K562 (cell line): Measurements from ENCODE around the gene USP49. TPM values are rescaled to one million over a fixed set of nuclear protein-coding genes. Genes with fewer than 3 reads are reported as not detected.
A peak's percentile ranks its signal among the peaks of the same experiment; 100 is the strongest.

ENCODE experiments used
- BACH1 ChIP-seq: fragments of 200-800 bp; sonication (Bioruptor generic); IDR thresholded peaks from 2 replicates; pipeline ENCODE4 v1.6.1; 2016; ENCODE audit warnings: missing genetic modification characterization, missing compliant biosample characterization
- CBFA2T3 ChIP-seq: fragments of 450-650 bp; IDR thresholded peaks from 2 replicates; pipeline ENCODE4 v1.6.1; 2017
- CCAR2 ChIP-seq: fragments of 200-400 bp; formaldehyde crosslinking; IDR thresholded peaks from 2 replicates; pipeline ENCODE4 v1.6.1; 2017; ENCODE audit warnings: mild to moderate bottlenecking, low read depth, low read length
- COPS2 ChIP-seq: fragments of 450-650 bp; conservative IDR thresholded peaks from 2 replicates; pipeline ENCODE4 v1.6.1; 2016; ENCODE audit warnings: mild to moderate bottlenecking, moderate library complexity
- FOXA3 ChIP-seq, 2 experiments: fragments of 450-650 bp in 1 of 2; sonication (generic) in 1 of 2; formaldehyde crosslinking; IDR thresholded peaks in 1 of 2; conservative IDR thresholded peaks in 1 of 2; 2 replicates each; pipeline versions ENCODE4 v1.4.0 to v1.8.0; 2020 to 2022; ENCODE audit warnings: mild to moderate bottlenecking in 2 of 2, missing genetic modification reagents in 1 of 2
- HDAC2 ChIP-seq: fragments of 450-650 bp; IDR thresholded peaks from 2 replicates; pipeline ENCODE4 v1.6.1; 2016; ENCODE audit warnings: mild to moderate bottlenecking
- KDM2B ChIP-seq: fragments of 250-450 bp; sonication (Bioruptor Pico); IDR thresholded peaks from 2 replicates; pipeline ENCODE4 v1.8.0; 2021; ENCODE audit warnings: mild to moderate bottlenecking, moderate library complexity
- KLF10 ChIP-seq: fragments of 250-450 bp; sonication (Bioruptor Pico); IDR thresholded peaks from 2 replicates; pipeline ENCODE4 v1.6.1; 2021; ENCODE audit warnings: matching md5 sums
- MCM7 ChIP-seq, 2 experiments: fragments of 450-650 bp; IDR thresholded peaks; 2 replicates each; pipeline ENCODE4 v1.6.1; 2016 to 2018
- MYBL2 ChIP-seq, 2 experiments: fragments of 450-650 bp in 1 of 2; sonication (generic) in 1 of 2; formaldehyde crosslinking in 1 of 2; IDR thresholded peaks; 2 replicates each; pipeline versions ENCODE4 v1.6.1 to v1.8.1; 2017 to 2022; ENCODE audit warnings: borderline replicate concordance in 1 of 2, inconsistent platforms in 1 of 2, low read depth in 1 of 2, mild to moderate bottlenecking in 1 of 2, missing genetic modification reagents in 1 of 2, moderate library complexity in 1 of 2
- NCOR1 ChIP-seq: fragments of 450-650 bp; IDR thresholded peaks from 2 replicates; pipeline ENCODE4 v1.6.1; 2016; ENCODE audit warnings: mild to moderate bottlenecking, moderate library complexity
- NFRKB ChIP-seq: fragments of 450-650 bp; IDR thresholded peaks from 2 replicates; pipeline ENCODE4 v1.6.1; 2016; ENCODE audit warnings: low read depth
- NR2C1 ChIP-seq, 2 experiments: fragments of 450-650 bp; IDR thresholded peaks; 2 replicates each; pipeline ENCODE4 v1.6.1; 2017; ENCODE audit warnings: mild to moderate bottlenecking in 2 of 2, antibody characterized with exemption in 1 of 2, inconsistent platforms in 1 of 2, missing compliant biosample characterization in 1 of 2, missing genetic modification characterization in 1 of 2
- PCBP2 ChIP-seq: fragments of 200-400 bp; formaldehyde crosslinking; IDR thresholded peaks from 2 replicates; pipeline ENCODE4 v1.6.1; 2018; ENCODE audit warnings: low read length, low read depth, mild to moderate bottlenecking, moderate library complexity; ENCODE audit not compliant: poor library complexity, severe bottlenecking
- RBM39 ChIP-seq: fragments of 200-400 bp; formaldehyde crosslinking; optimal IDR thresholded peaks from 2 replicates; pipeline ENCODE3; 2018; ENCODE audit warnings: low read depth, low read length
- TARDBP ChIP-seq: fragments of 450-650 bp; IDR thresholded peaks from 2 replicates; pipeline ENCODE4 v1.6.1; 2016
- TBL1XR1 ChIP-seq, 2 experiments: IDR thresholded peaks; 2 replicates each; pipeline ENCODE4 v1.6.1; 2012; ENCODE audit warnings: improper control_type of control experiment in 2 of 2, low read length in 2 of 2, mild to moderate bottlenecking in 1 of 2
- ZNF124 ChIP-seq: sonication (generic); formaldehyde crosslinking; IDR thresholded peaks from 2 replicates; pipeline ENCODE4 v1.8.1; 2022; ENCODE audit warnings: missing genetic modification reagents
- ZNF146 ChIP-seq: IDR thresholded peaks from one replicate; pipeline ENCODE4 v1.6.1; 2018; ENCODE audit warnings: missing compliant biosample characterization; ENCODE audit not compliant: unreplicated experiment
- ZNF253 ChIP-seq: fragments of 250-450 bp; sonication (Bioruptor Pico); conservative IDR thresholded peaks from 2 replicates; pipeline ENCODE4 v1.6.1; 2021; ENCODE audit warnings: mild to moderate bottlenecking
- ZNF644 ChIP-seq: fragments of 200-800 bp; sonication (Bioruptor generic); IDR thresholded peaks from 2 replicates; pipeline ENCODE4 v1.6.1; 2016; ENCODE audit warnings: low read depth, missing genetic modification characterization, missing compliant biosample characterization
- polyA plus RNA-seq, 8 experiments: library from polyadenylated mRNA; depleted of rRNA in 4 of 8; stranded (reverse) in 5 of 8; unstranded in 3 of 8; fragments of >200 nt; fragmentation: Nextera tagmentation in 2 of 8; fragmentation: Illumina TruSeq in 1 of 8; extraction: Ambion mirVana in 2 of 8; extraction: Trizol in 1 of 8; gene quantifications; 2 replicates each; pipeline versions ENCODE4 v1.2.1 to v1.2.3, GENCODE V29; 2011 to 2014; ENCODE audit warnings: inconsistent platforms in 1 of 8, missing spikeins in 1 of 8
- total RNA-seq, 7 experiments: library from RNA; depleted of rRNA in 6 of 7; stranded (reverse); fragments of >200 nt in 6 of 7; fragmentation: Illumina TruSeq in 2 of 7; extraction: Trizol in 2 of 7; gene quantifications; 2 replicates each; pipeline versions ENCODE4 v1.2.1 to v1.2.3, GENCODE V29; 2011 to 2021; ENCODE audit warnings: low replicate concordance in 1 of 7
- TF ChIP-seq, protein P1 (sequence below): sonication (generic); formaldehyde crosslinking; IDR thresholded peaks from 2 replicates; pipeline ENCODE4 v1.4.0; 2020; ENCODE audit warnings: mild to moderate bottlenecking, missing genetic modification reagents
- TF ChIP-seq, protein P2 (sequence below): fragments of 450-650 bp; IDR thresholded peaks from one replicate; pipeline ENCODE4 v1.6.1; 2018; ENCODE audit warnings: mild to moderate bottlenecking, moderate library complexity; ENCODE audit not compliant: partially characterized antibody
- TF ChIP-seq, protein P3 (sequence below): fragments of 450-650 bp; formaldehyde crosslinking; IDR thresholded peaks from 2 replicates; pipeline ENCODE4 v1.4.0; 2022; ENCODE audit warnings: mild to moderate bottlenecking, moderate library complexity

Gene USP49
- total and polyA plus RNA-seq, 9 of the 15 experiments (the other 6 are each of a cell fraction or from before 2014, with no cell fraction given): 1.0 to 9.9 (median 6.5) TPM

DNA sequence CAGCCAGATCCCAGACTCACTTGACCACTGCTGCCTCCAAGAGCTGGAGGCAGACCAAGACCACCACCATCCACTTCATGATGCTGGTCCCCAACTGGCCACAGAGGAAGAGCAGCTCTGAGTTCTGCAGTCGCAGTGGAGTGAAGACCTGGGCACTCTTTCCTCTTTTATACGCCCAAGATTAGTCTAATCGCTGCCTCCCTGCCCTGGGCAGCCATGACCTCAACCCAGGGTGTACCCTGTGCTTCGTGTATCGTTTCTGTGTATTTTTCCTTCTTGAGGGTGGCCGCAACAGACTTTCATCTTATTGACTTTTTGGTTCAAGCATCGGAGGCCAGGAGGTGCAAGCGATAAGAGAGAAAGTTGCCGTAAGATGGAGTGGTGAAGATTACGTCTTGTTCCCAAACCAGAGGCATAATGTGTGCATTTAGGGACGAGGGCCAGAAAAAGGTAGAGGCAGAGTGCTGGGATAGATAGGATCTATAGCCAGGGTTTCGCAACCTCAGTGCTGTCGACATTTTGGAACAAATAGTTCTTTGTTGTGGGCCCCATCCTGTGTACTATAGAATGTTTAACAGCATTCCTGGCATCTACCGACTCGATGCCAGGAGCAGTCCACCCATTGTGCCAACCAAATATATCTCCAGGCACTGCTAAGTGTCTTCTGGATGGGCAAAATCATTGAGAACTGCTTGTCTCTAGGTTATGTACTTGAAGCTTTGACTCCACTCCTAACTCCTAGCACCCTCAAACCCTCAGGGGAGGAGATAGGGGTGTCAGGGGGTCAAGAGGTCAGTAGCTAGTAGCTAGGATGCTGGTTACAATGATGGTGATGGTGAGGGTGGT, 147.7 kb downstream of the USP49 start, which contains the start of gene PGC (continued):
- TF ChIP-seq KDM2B (CRISPR knock-in tag) (no peak), BACH1 (tag) (no peak), TBL1XR1 (IDR thresholded peaks at IDR 0.05; ENCODE audit: low read length in 2 of 2) (no peak; a peak in 1 of 4 replicates), CCAR2 (no peak), NCOR1 (no peak), MCM7 (IDR thresholded peaks at IDR 0.05) (no peak), ZNF146 (CRISPR knock-in tag) (no peak), CBFA2T3 (peak; percentile 78), MYBL2 (IDR thresholded peaks at IDR 0.05; ENCODE audit: low read depth) (no peak), MYBL2 (CRISPR knock-in tag; IDR thresholded peaks at IDR 0.05; ENCODE audit: borderline replicate concordance) (no peak), PCBP2 (no peak), ZNF644 (tag) (peak; percentile 37; the same call in 1 of the 2 replicates), TARDBP (no peak), RBM39 (no peak), ZNF124 (CRISPR knock-in tag) (no peak), COPS2 (no peak), KLF10 (CRISPR knock-in tag) (no peak), FOXA3 (CRISPR knock-in tag; conservative IDR thresholded peaks at IDR 0.05 in 1 of 2, IDR thresholded peaks at IDR 0.05 in 1 of 2) (peak; percentile 6 to 92; a peak in 2 of 4 replicates), ZNF253 (CRISPR knock-in tag) (no peak), NR2C1 (IDR thresholded peaks at IDR 0.05) (no peak), NR2C1 (tag; IDR thresholded peaks at IDR 0.05) (no peak), HDAC2 (peak; percentile 51; the same call in 1 of the 2 replicates), NFRKB (no peak)
- TF ChIP-seq, protein P1, sequence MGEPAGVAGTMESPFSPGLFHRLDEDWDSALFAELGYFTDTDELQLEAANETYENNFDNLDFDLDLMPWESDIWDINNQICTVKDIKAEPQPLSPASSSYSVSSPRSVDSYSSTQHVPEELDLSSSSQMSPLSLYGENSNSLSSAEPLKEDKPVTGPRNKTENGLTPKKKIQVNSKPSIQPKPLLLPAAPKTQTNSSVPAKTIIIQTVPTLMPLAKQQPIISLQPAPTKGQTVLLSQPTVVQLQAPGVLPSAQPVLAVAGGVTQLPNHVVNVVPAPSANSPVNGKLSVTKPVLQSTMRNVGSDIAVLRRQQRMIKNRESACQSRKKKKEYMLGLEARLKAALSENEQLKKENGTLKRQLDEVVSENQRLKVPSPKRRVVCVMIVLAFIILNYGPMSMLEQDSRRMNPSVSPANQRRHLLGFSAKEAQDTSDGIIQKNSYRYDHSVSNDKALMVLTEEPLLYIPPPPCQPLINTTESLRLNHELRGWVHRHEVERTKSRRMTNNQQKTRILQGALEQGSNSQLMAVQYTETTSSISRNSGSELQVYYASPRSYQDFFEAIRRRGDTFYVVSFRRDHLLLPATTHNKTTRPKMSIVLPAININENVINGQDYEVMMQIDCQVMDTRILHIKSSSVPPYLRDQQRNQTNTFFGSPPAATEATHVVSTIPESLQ: no peak
- TF ChIP-seq, protein P2, sequence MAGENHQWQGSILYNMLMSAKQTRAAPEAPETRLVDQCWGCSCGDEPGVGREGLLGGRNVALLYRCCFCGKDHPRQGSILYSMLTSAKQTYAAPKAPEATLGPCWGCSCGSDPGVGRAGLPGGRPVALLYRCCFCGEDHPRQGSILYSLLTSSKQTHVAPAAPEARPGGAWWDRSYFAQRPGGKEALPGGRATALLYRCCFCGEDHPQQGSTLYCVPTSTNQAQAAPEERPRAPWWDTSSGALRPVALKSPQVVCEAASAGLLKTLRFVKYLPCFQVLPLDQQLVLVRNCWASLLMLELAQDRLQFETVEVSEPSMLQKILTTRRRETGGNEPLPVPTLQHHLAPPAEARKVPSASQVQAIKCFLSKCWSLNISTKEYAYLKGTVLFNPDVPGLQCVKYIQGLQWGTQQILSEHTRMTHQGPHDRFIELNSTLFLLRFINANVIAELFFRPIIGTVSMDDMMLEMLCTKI: no peak
- TF ChIP-seq, protein P3, sequence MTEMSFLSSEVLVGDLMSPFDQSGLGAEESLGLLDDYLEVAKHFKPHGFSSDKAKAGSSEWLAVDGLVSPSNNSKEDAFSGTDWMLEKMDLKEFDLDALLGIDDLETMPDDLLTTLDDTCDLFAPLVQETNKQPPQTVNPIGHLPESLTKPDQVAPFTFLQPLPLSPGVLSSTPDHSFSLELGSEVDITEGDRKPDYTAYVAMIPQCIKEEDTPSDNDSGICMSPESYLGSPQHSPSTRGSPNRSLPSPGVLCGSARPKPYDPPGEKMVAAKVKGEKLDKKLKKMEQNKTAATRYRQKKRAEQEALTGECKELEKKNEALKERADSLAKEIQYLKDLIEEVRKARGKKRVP (CRISPR knock-in tag): no peak
